DND-41 (cell line): Measurements from ENCODE around the gene FKBP2.

ENCODE experiments used
- ATAC-seq: fragments of 200-7000 bp; cut with Tn5 transposase; 3 replicates; pipeline ENCODE4 v1.9.1; 2021; ENCODE audit warnings: low read depth; ENCODE audit not compliant: insufficient read depth
- DNase-seq: peaks from one replicate; pipeline ENCODE4 v3.0.0-alpha.2; 2020
- H2AFZ ChIP-seq: 2 replicates; pipeline ENCODE4 v1.6.0; 2012; ENCODE audit warnings: low read depth, low read length
- H3K27ac ChIP-seq: 2 replicates; pipeline ENCODE4 v1.5.1; 2012; ENCODE audit warnings: low read length, inconsistent platforms
- H3K27me3 ChIP-seq: fragments of 200-600 bp; sonication (generic); 2 replicates; pipeline ENCODE4 v1.6.0; 2012; ENCODE audit warnings: low read length, mild to moderate bottlenecking, inconsistent platforms; ENCODE audit not compliant: insufficient read depth, poor library complexity
- H3K36me3 ChIP-seq: 2 replicates; pipeline ENCODE4 v1.5.1; 2012; ENCODE audit warnings: low read length, inconsistent platforms; ENCODE audit not compliant: insufficient read depth
- H3K4me1 ChIP-seq: 2 replicates; pipeline ENCODE4 v1.5.1; 2012; ENCODE audit warnings: mild to moderate bottlenecking, low read length; ENCODE audit not compliant: insufficient read depth
- H3K4me2 ChIP-seq: 2 replicates; pipeline ENCODE4 v1.6.0; 2012; ENCODE audit warnings: mild to moderate bottlenecking, moderate library complexity, low read length, inconsistent platforms; ENCODE audit not compliant: insufficient read depth
- H3K4me3 ChIP-seq, 2 experiments: fragments of 200-600 bp in 1 of 2; shearing (Covaris generic) in 1 of 2; 2 replicates each; pipeline ENCODE4 v1.5.1; 2012 to 2016; ENCODE audit warnings: inconsistent platforms in 2 of 2, low read length in 2 of 2, mild to moderate bottlenecking in 2 of 2, low read depth in 1 of 2, moderate library complexity in 1 of 2
- H3K79me2 ChIP-seq: 2 replicates; pipeline ENCODE4 v1.6.0; 2012; ENCODE audit warnings: low read length, inconsistent platforms; ENCODE audit not compliant: insufficient read depth
- H3K9ac ChIP-seq: 2 replicates; pipeline ENCODE4 v1.6.0; 2012; ENCODE audit warnings: low read depth, mild to moderate bottlenecking, inconsistent platforms, low read length, moderate library complexity
- H3K9me3 ChIP-seq: 2 replicates; pipeline ENCODE4 v1.5.1; 2012; ENCODE audit warnings: low read length, moderate library complexity, mild to moderate bottlenecking, inconsistent platforms; ENCODE audit not compliant: insufficient read depth, severe bottlenecking
- H4K20me1 ChIP-seq: 2 replicates; pipeline ENCODE4 v1.6.0; 2012; ENCODE audit warnings: low read length; ENCODE audit not compliant: insufficient read depth
- CTCF ChIP-seq: IDR thresholded peaks from 2 replicates; pipeline ENCODE4 v1.5.1; 2012; ENCODE audit warnings: borderline replicate concordance, low read length, moderate library complexity, mild to moderate bottlenecking; ENCODE audit not compliant: poor library complexity, severe bottlenecking; ENCODE audit errors: extremely low read depth
- EZH2 ChIP-seq: IDR thresholded peaks from 3 replicates; pipeline ENCODE4 v1.6.1; 2012; ENCODE audit warnings: borderline replicate concordance, low read depth, mild to moderate bottlenecking, moderate library complexity, low read length, inconsistent platforms; ENCODE audit not compliant: severe bottlenecking

The FKBP2 gene

GRCh38 chr11:64268893-64269539, 28.1 kb downstream of the FKBP2 start:
- peak; percentile 53 for DNase-seq
- peaks cover 13% of the 10 kb centered on the region; the same call in 1 of the 2 replicates for H3K36me3 ChIP-seq
- ATAC-seq: peak; percentile 4

GRCh38 chr11:64269540-64270220, 28.8 kb downstream of the FKBP2 start:
- H3K27me3 ChIP-seq: no peaks in the 10 kb centered on the region
- H3K79me2 ChIP-seq: peaks cover 28% of the 10 kb centered on the region
- peak overlapping the region; percentile 81 for H2AFZ ChIP-seq
- H3K9ac ChIP-seq: peak overlapping the region; percentile 95
- DNase-seq: peak; percentile 99
- peaks cover 13% of the 10 kb centered on the region; the same call in 1 of the 2 replicates for H3K36me3 ChIP-seq
- H4K20me1 ChIP-seq: no peaks in the 10 kb centered on the region
- peak overlapping the region; percentile 96 for H3K27ac ChIP-seq
- peak; percentile 82 for ATAC-seq
- peaks cover 38% of the 10 kb centered on the region for H3K4me1 ChIP-seq
- no peaks in the 10 kb centered on the region for H3K9me3 ChIP-seq
- peak overlapping the region; percentile 99 for H3K4me2 ChIP-seq
- peak overlapping the region; percentile 79 to 90 for H3K4me3 ChIP-seq
- no peak for TF ChIP-seq EZH2
- TF ChIP-seq CTCF: peak; percentile 44

More at GRCh38 chr11:64268893-64269539, 28.1 kb downstream of the FKBP2 start:
- TF ChIP-seq EZH2 (no peak), CTCF (no peak)
- Histone ChIP-seq H3K79me2 (peaks cover 28% of the 10 kb centered on the region), H3K4me2 (peak overlapping the region; percentile 99), H3K4me3 (peak overlapping the region; percentile 79 to 90), H3K9ac (peak overlapping the region; percentile 95), H3K27me3 (no peaks in the 10 kb centered on the region), H3K9me3 (no peaks in the 10 kb centered on the region), H2AFZ (peak overlapping the region; percentile 71), H3K4me1 (peaks cover 38% of the 10 kb centered on the region), H3K27ac (peak overlapping the region; percentile 90), H4K20me1 (no peaks in the 10 kb centered on the region)

GRCh38 chr11:64275031-64275800, 34.3 kb downstream of the FKBP2 start:
- no peaks in the 10 kb centered on the region for H4K20me1 ChIP-seq
- DNase-seq: no peak
- ATAC-seq: no peak
- no peak overlapping the region for H3K4me3 ChIP-seq
- no peak for TF ChIP-seq CTCF
- no peak for TF ChIP-seq EZH2
- H3K27me3 ChIP-seq: no peaks in the 10 kb centered on the region
- no peak overlapping the region for H3K4me2 ChIP-seq
- H3K9me3 ChIP-seq: no peaks in the 10 kb centered on the region
- peaks cover 23% of the 10 kb centered on the region for H3K4me1 ChIP-seq
- H3K79me2 ChIP-seq: peaks cover 28% of the 10 kb centered on the region
- H2AFZ ChIP-seq: no peak overlapping the region
- no peak overlapping the region for H3K9ac ChIP-seq
- H3K27ac ChIP-seq: no peak overlapping the region
- peaks cover 32% of the 10 kb centered on the region for H3K36me3 ChIP-seq
